ENCODE data around the gene SLC23A3.

Gene SLC23A3

DNA sequence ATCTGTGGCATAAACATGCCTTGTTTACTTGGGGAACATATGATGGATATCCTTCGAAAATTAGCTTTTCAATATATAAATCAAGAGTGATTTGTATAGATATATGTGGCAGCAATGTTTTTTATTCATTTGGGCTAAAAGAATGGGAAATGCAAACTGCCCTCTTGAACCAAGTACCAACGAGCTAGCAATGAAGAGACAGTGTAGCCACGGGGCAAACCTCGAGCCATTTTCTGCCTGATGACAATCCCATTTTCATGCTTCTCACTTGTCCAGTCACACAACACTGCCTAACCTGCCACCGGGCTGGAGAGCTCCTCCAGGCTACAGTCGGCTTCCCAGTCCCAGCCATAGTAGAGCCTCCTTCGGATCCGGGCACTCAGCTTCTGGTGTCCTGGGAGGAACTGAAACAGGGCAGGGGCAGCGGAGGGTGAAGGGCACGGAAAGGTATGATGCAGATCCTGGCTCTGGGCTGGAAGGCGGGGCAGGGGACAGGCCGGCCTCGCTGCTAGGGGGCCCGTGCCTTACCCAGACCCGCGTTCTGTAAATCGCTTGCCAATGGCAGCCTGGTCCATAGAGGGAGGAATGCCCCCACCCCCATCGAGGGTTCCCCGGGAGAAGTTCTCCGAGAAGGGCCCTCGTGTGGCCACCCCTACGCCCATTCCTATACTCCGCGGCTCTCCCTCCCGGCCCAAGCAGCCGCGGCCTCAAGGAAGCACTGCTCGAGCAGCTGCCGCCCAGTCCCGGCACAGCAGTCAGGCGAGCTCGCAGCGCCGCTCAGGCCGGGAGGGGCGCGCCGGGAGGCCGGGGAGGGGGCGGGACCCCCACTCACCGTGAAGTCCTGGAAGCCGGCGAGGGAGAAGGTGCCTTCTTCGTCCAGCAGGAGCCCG lies 6.3 kb upstream of the SLC23A3 start:
- DNase-seq = peak; percentile 29

DNA sequence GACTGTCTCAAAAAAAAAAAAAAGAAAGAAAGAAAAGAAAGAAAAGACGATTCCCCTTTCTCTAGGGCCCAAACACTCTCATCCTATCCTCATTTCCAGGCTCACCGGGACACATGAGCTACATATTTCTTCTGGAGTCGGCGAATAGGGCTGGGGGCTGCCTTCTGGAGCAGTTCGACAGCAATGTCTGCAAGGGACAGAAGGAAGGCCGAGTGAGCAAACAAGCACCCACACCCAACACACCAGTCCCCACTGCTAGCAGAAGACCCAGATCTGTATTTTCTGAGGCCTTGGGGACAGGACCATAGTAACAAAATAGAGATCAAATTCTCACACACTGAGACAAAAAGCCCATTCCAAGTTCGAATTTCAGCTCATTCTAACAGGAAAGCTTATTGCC lies 5.7 kb upstream of the SLC23A3 start:
- no peak for DNase-seq

DNA sequence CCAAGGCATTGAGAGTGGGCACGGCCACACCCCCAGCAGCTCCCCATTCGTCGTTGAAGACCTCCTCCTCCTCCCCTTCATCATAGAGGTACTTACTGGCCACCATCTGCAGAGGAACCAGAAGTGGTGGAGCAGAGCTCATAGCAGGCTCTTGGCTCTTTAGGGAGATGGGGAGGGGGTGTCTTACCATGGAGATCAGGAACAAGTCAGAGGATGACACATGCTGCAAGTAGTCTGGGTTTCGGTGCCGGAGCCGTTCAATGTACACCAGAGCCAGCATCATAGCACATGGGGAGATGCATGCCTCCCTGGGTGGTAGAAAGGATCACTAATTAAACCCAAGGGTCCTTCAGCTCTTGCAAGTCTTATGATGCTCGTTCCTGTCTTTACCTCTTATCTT lies 5.0 kb upstream of the SLC23A3 start:
- no peak for DNase-seq

DNA sequence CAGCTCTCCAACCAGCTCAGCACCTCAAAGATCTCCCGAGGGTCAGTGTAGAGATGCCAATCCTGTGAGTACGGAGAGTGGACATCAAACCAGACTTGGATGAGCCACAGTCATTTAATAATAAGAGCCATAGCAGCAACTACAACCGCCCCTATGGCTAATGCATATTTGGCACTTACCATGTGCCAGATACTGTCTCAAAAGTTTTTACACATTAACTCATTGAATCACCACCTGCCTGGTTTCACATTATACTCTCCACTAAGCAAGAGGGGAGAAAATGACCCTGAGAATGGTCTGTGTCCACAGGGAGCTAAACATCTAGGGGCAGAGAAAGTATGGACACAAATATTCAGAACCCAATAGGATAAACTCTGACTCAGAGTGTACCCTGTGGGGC lies 4.3 kb upstream of the SLC23A3 start:
- no peak for DNase-seq

GRCh38 chr2:219173176-219173575 lies 3.3 kb upstream of the SLC23A3 start:
- no peak for DNase-seq

DNA sequence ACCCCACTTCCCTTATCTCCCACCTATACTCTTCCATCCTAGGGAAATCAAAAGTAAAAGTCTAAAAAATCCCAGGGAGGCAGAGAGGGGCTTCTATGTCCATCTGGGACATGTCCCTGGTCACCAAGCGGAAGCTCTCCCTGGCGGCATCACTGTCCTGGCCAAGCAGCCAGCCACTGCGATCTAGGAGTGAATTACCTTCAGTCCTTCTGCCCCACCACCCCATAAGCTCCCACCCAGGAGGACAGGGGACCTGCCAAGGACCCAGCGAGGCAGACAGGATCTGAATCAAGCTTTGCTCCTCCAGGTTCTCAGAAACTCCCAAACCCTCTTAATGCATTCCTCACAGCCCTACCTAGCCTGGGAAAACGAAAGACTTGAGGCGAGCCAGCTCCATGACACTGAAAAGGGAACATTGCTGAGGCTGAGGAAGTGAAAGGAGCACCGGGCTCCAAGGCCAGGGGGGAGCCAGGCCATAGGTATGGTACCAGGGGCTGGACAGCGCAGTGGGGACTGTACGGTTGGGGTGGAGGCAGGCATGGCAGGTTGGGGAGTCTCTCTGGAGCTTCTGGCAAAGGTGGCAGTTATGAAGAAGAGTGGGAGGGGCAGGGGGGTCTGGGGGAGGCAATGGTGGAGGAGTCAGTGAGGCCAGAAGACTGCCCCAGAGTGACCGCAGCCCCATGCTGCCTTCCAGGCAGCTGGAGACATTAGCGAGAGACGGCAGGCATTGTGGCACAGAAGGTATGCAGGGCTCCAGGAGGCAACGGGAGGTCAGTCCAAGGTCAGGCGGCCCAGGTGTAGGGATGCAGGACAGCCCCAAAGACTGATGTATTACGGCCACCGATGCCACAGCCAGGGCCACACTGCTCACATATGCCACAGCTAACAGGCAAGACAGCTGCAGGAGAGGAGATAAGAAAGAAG lies 2.7 kb upstream of the SLC23A3 start:
- no peak for DNase-seq

DNA sequence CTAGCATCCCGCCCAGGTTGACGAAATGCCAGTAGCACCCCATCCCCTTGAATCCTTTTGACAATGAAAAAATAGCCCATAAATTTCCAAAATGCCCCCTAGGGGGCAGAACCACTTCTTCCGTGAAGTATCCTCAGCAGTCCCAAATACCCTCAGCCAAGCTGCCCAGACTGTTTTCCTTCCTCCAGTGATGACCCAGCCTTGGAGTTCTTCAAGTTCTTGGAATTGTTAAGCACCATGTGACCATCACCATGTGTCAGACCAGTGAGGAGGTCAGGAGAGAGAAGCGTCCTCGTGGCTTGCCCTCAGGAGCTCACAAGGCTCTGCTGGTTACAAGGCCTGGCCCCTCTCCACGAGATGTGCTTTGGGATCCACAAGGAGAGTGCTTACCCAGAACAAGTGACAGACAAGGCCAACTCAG lies 1.4 kb upstream of the SLC23A3 start:
- DNase-seq = peak; percentile 50

DNA sequence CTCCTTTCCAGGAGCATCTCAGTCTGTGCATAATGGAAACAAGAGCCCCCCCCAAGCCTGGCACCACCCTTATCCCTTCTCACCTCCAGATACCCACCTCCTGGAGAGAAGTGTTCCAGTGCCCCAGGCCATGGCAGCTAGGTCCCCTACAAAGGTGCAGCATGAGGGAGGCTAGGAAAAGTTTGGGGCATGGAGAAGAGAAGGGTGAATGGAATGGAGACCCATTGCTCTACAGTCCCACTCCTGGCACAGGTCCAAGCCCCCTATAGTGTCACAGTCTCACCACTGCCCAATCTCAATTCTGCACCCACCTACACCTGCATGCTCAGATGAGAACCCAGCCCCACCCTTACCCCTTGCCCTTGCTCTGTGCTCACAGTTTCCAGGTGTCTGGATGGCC lies 897 bp downstream of the SLC23A3 start:
- DNase-seq = no peak

- no peak for DNase-seq
These were observed 1.3 kb downstream of the SLC23A3 start for GRCh38 chr2:219168526-219168925.

GRCh38 chr2:219167997-219168396 lies 1.8 kb downstream of the SLC23A3 start:
- DNase-seq = no peak

GRCh38 chr2:219165058-219165911 lies 4.5 kb downstream of the SLC23A3 start:
- DNase-seq = no peak

- DNase-seq = no peak
These were observed 6.7 kb downstream of the SLC23A3 start for GRCh38 chr2:219163156-219163555.

DNA sequence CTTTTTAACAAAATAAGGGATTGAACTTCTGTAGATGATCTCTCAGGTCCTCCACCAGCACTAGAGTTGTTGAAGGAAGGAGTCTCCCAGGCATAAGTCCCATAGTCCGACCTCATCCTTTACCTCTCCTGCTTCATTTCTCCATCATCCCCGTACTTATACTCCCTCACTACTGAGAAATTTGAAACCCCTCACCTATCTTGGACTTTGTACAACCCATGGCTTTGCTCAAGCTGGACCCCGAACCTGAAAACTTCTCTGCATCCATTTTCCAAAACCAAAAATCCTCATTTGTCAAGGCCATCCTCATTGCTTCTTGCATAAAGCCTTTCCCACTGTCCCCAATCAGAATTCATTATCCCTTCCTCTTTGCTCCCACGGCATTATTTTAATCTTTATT lies 8.7 kb downstream of the SLC23A3 start:
- DNase-seq = no peak

GRCh38 chr2:219160186-219161017 lies 9.4 kb downstream of the SLC23A3 start, which contains the start of gene NHEJ1:
TSS of gene NHEJ1 (minus strand) at chr2:219160815. CDS start at chr2:219158362, 2,453 bp downstream.
- peak; percentile 96 for DNase-seq

DNA sequence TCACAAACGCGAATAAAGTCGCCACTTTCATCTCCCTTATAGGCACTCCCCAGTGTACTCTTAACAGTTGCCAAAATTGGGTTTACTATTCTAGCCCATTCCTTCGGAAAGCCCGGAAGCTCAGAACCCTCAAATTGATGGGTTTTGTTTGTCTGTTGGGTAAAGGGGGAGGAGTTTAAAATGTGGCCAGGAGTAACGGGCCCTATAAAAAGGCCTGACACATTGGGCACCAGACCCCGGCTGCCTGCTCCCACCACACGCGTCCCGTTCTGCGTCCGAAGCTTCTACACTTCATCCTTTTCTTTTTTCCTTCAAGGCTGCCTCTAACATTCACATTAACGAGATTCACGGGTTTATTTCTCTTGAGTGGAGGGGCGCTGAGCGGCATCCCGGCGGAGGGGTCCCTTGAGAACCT lies 10.1 kb downstream of the SLC23A3 start:
- DNase-seq = no peak

GRCh38 chr2:219158586-219158985 lies 11.2 kb downstream of the SLC23A3 start:
- DNase-seq = no peak

- DNase-seq = no peak
These were observed 11.8 kb downstream of the SLC23A3 start for GRCh38 chr2:219158025-219158424.

- DNase-seq = no peak
These were observed 12.4 kb downstream of the SLC23A3 start for GRCh38 chr2:219157396-219157795.

DNA sequence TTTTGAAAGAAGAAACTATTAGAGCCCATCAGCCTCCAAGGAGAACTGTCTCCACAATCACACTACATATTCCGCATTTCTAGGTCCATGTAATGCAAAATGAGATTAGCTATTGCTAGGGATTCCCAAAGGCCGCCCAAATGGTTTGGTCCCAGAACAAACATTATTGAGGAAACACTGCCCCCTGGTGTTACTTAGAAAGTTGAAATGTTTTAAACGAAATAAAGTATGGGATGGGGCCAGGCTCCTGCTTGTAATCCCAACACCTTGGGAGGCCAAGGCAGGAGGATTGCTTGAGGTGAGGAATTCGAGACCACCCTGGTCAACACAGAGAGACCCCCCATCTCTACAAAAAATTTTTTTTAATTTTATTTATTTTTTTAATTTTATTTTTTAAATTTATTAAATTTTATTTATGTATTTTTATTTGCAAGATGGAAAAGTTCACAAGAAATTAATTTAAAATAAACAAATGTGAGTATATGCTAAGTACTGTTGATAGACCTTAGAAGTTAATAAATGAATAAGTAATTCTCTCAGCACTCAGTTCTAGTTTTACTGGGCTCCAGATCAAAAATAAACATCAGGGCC lies 14.7 kb downstream of the SLC23A3 start:
- peak; percentile 71 for DNase-seq

- DNase-seq = no peak
These were observed 20.2 kb downstream of the SLC23A3 start for GRCh38 chr2:219149667-219150066.

GRCh38 chr2:219142329-219142728 lies 27.5 kb downstream of the SLC23A3 start:
- DNase-seq = no peak

Measured in activated CD4-positive, alpha-beta T cell treated with anti-CD3 and anti-CD28 coated beads, Interleukin-2, Interleukin-6, amounts not matched to agents 100 ng/mL and 50 ng/mL, durations not matched to agents 16 hours and 8 hours (primary cell).